ENCODE data around the gene NDUFV1. TPM values are rescaled to one million over a fixed set of nuclear protein-coding genes. Genes with fewer than 3 reads are reported as not detected.
"Not testable (repeated sequence)": the region's sequence is repeated elsewhere in the genome, so short reads cannot be mapped to it uniquely, and the experiment has no call there.

NDUFV1 gene
- total RNA-seq, 1 donor from 2014 or later = 182 TPM

DNA sequence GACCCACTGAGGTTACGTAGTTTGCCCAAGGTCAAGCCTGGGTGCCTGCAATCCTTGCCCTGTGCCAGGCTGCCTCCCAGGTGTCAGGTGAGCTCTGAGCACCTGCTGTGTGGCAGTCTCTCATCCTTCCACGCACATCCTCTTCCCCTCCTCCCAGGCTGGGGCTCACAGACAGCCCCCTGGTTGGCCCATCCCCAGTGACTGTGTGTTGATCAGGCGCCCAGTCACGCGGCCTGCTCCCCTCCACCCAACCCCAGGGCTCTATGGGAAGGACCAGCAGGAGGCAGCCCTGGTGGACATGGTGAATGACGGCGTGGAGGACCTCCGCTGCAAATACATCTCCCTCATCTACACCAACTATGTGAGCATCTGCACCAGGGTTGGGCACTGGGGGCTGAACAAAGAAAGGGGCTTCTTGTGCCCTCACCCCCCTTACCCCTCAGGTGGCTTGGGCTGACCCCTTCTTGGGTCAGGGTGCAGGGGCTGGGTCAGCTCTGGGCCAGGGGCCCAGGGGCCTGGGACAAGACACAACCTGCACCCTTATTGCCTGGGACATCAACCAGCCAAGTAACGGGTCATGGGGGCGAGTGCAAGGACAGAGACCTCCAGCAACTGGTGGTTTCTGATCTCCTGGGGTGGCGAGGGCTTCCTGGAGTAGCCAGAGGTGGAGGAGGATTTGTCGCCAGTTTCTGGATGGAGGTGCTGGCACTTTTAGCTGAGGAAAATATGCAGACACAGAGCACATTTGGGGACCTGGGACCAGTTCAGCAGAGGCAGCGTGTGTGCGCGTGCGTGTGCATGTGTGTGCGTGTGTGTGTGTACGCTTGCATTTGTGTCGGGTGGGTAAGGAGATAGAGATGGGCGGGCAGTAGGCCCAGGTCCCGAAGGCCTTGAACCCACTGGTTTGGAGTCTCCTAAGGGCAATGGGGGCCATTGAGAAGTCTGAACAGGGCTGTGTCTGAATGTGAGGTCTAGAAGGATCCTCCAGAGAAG, 21.6 kb upstream of the NDUFV1 start:
- no peak for DNase-seq (ENCODE audit: low spot score in 2 of 2)
- FAIRE-seq = no peak

DNA sequence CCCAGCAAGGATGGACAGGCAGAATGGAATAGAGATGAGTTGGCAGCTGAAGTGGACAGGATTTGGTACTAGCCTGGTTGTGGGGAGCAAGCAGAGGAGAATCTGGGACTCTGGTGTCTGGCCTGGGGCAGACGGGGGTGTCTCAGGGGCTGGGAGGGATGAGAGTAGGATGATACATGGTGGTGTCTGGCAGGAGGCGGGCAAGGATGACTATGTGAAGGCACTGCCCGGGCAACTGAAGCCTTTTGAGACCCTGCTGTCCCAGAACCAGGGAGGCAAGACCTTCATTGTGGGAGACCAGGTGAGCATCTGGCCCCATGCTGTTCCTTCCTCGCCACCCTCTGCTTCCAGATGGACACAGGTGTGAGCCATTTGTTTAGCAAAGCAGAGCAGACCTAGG, 20.8 kb upstream of the NDUFV1 start:
- FAIRE-seq (no peak), DNase-seq (ENCODE audit: low spot score in 2 of 2) (no peak)

DNA sequence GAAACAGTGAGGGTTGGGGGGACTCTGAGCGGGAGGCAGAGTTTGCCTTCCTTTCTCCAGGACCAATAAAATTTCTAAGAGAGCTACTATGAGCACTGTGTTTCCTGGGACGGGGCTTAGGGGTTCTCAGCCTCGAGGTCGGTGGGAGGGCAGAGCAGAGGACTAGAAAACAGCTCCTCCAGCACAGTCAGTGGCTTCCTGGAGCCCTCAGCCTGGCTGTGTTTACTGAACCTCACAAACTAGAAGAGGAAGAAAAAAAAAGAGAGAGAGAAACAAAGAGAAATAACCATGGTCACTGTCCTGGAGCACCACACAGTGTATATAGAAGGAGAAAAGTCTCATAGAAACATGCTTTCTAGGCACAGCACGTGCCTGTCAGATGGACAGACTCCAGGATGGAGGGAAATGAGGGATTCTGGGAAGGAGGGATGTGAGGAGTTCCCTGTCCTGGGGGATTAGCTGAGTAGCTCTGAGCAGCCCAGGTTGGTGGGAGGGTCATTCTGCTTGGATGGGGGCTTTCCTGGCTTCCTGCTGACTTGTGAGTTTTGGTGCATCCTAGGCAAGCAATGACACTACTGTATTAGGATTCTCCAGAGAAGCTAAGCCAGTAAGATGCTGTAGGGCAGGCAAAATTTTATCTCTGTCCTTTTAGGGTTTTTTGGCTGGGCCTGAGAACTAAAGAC, 20.0 kb upstream of the NDUFV1 start:
- DNase-seq (ENCODE audit: low spot score in 2 of 2) = no peak
- FAIRE-seq = no peak

DNA sequence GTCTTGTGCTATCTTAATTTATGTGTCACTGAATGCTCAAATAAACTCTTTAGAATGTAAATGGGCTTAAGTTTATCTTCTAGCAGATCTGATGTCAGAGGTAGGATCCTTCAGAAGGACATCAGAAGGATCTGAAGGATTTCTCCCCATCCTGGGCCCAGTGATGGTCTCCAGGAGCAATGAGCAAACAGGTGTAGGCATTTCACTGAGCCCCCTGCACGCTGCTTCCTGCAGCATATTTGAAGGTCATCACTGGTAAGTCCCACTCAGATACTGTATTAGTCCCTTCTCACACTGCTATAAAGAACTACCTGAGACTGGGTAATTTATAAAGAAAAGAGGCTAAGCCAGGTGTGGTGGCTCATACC, 18.6 kb upstream of the NDUFV1 start:
- FAIRE-seq = no peak
- DNase-seq (ENCODE audit: low spot score in 2 of 2) = no peak

DNA sequence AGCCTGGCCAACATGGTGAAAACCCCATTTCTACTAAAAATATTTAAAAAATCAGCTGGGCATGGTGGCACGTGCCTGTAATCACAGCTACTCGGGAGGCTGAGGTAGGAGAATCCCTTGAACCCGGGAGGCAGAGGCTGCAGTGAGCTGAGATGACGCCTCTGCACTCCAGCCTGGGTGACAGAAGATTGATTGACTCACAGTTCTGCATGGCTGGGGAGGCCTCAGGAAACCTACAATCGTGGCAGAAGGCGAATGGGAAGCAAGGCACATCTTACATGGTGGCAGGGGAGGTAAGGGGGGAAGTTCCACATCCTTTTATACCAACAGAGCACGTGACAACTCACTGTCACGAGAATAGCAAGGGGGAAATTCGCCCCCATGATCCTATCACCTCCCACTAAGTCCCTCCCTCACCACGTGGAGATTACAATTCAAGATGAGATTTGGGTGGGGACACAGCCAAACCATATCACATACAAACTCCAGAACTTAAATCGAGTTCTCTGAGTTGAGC, 17.8 kb upstream of the NDUFV1 start:
- not testable (repeated sequence) for FAIRE-seq; DNase-seq (ENCODE audit: low spot score in 2 of 2)

DNA sequence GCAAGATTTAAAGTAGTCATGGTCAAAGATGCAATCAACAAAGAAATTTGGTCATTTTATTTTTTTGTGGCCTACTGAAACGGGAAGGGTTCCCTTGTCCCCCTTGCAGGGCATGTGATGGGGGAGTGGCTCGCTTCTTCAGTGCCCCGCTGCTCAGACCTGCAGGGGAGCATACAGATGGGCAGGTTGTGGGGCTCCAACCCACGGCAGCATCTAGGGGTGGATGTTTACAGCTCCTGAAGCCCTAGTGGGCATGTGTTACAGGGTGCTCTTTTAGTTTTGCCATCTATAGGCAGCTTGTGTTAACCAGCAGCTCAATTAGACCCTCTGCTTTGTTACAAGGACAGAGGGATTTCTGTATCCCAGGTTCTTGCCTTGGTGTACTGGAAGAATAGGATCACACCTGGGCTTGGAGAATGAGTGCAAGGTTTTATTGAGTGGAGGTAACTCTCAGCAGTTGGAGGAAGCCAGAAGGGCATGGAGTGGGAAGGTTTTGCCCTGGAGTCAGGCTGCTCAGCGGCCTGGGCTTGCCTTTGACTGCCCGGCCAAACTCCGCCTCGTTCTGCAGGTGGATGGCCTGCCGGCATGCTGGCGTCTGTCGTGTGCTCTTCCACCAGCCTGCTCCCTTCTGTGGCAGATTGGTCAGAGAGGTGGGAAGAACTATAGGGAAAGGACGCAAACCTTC, 13.7 kb upstream of the NDUFV1 start:
- FAIRE-seq = no peak
- DNase-seq (ENCODE audit: low spot score in 2 of 2) = no peak

DNA sequence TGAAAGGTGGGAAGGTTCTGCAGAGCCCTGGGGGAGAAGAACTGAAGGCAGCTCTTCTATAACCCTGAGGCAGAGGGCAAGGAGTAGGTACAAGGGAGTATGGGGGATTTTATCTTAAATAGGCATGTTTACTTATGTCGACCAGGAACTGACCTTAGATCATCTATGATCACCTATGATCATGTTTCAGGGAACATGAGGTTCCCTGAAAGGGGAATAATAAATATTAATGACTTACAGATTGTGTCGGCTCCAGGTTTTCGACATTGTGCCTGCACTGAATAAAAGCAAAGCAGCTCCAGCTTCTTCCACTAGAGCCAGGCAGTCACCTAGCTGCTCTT, 13.2 kb upstream of the NDUFV1 start:
- FAIRE-seq = no peak
- no peak for DNase-seq (ENCODE audit: low spot score in 2 of 2)

DNA sequence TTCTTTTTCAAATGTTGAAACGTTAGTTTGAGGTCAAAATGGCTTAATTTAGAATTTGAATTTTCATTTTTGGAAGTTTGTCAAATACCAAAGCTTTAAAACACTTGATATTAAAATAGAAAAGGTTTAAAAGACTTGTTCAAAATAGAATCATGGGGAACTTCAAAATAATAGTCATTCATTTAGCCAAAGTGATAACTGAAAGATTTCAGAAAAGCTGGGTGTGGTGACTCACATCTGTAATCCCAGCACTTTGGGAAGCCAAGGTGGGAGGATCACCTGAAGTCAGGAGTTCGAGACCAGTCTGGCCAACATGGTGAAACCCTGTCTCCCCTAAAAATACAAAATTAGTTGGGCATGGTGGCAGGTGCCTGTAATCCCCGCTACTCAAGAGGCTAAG, 12.3 kb upstream of the NDUFV1 start:
- no peak for FAIRE-seq
- DNase-seq (ENCODE audit: low spot score in 2 of 2) = no peak

DNA sequence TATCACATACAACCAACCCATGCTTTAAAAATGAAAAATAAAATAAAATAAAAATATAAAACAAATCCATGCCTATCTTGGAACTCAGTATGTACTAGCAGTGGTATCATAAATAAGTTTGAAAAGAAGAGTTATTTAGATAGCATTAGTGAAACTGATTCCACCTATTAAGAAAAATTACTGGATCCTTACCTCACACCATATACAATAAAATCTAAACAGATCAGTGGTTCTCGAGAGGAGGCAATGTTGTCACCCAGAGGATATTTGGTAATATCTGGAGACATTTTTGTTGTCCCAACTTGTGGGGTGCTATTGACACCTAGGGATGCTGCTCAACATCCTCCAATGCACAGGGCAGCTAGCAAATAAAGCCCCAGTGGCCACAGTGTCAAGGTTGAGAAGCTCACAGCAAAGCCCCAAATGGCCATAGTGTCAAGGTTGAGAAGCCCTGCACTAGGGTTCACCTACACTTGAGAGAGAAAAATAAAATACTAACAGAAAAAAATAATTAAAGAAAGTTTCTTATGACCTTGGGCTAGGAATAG, 9.9 kb upstream of the NDUFV1 start:
- DNase-seq (ENCODE audit: low spot score in 2 of 2) (no peak), FAIRE-seq (no peak)

DNA sequence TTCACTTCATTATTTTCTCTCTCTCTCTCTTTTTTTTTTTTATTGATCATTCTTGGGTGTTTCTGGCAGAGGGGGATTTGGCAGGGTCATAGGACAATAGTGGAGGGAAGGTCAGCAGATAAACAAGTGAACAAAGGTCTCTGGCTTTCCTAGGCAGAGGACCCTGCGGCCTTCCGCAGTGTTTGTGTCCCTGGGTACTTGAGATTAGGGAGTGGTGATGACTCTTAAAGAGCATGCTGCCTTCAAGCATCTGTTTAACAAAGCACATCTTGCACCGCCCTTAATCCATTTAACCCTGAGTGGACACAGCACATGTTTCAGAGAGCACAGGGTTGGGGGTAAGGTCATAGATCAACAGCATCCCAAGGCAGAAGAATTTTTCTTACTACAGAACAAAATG, 9.3 kb upstream of the NDUFV1 start:
- not testable (repeated sequence) for DNase-seq (ENCODE audit: low spot score in 2 of 2); FAIRE-seq

DNA sequence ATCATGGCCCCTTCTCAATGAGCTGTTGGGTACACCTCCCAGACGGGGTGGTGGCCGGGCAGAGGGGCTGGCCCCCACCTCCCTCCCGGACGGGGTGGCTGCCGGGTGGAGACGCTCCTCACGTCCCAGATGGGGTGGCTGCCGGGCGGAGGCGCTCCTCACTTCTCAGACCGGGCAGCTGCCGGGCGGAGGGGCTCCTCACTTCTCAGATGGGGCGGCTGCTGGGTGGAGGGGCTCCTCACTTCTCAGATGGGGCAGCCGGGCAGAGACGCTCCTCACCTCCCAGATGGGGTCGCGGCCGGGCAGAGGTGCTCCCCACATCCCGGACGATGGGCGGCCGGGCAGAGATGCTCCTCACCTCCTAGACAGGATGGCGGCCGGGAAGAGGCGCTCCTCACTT, 8.8 kb upstream of the NDUFV1 start:
- FAIRE-seq; DNase-seq (ENCODE audit: low spot score in 2 of 2): not testable (repeated sequence)

DNA sequence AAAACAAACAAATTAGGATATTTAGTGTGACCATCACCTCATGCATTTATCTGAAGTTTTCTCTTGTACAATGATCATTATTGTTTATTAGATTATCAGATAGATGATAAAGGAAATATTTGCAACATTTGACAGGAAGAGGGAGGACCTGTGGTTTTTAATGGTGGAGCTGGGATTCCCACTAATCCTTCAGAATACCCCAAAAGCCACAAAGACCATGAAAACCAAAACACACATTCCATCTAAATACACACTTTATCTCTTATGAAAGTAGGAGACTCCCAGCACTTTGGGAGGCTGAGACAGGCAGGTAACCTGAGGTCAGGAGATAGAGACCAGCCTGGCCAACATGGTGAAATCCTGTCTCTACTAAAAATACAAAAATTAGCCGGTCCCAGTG, 7.6 kb upstream of the NDUFV1 start:
- no peak for DNase-seq (ENCODE audit: low spot score in 2 of 2)

DNA sequence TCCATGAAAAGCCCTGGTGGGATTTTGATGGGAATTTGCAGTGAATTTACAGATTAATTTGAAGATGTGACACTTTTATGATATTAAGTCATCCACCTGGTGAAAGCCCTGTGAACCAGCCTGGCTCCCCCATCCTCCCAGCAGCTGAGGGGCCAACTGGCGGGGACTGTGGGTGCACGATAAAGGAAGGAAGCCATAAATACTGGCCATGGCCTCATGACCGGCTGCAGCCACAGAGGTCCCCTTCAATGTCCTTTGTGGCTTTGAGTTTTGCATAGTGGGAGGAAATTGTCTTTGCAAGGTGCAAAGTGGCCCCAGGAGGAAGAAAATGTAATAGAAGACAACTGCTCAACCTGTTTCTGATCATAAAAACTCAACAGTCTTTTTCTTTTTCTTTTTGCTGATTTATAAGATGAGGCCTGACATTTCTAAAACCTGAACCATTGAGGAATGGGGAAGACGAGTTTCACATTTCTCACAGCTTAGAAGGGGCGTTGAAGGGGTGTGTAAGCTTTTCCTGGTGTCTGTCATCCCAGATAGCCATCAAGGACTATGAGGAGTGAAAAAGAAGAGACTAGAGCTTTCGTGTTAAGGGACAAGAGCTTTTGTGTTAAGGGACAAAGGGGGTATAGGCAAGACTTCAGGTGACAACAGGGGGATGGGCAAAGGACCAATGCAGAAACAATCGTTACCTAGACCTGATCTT, 6.3 kb upstream of the NDUFV1 start:
- FAIRE-seq (no peak), DNase-seq (ENCODE audit: low spot score in 2 of 2) (no peak)

More for the DNA sequence above, 7.6 kb upstream of the NDUFV1 start:
- FAIRE-seq = no peak

DNA sequence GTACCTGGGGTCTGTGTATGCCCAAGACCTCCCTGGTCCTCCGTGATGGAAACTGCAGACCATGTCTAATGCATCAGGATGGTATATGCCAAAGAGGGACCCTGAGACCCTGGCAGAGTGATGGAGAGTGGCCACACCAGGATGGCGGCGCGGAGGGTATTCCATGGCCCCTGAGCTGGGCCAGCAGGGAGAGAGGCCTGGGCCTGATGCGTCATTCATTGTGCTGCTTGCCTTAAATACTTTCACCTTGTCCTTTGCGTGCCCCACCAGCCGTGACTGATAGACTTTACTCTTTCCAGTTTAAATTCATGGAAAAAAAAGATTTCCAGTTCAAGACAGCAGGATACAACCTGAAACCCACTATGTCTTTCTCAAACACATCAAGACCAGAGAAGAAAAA, 5.6 kb upstream of the NDUFV1 start:
- FAIRE-seq (no peak), DNase-seq (ENCODE audit: low spot score in 2 of 2) (no peak)

DNA sequence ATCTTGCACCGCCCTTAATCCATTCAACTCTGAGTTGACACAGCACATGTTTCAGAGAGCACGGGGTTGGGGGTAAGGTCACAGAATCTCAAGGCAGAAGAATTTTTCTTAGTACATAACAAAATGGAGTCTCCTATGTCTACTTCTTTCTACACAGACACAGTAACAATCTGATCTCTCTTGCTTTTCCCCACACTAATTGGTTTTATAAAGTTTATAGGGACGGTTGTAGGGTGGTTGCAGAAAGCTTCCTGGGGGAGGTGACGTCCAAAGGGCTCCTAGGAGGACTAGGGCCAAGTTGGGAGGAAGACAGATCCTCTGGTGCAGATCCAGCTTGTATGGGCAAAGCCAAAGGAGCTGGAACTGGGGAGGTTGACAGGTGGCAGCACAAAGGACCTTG, 2.6 kb upstream of the NDUFV1 start:
- FAIRE-seq; DNase-seq (ENCODE audit: low spot score in 2 of 2): not testable (repeated sequence)

DNA sequence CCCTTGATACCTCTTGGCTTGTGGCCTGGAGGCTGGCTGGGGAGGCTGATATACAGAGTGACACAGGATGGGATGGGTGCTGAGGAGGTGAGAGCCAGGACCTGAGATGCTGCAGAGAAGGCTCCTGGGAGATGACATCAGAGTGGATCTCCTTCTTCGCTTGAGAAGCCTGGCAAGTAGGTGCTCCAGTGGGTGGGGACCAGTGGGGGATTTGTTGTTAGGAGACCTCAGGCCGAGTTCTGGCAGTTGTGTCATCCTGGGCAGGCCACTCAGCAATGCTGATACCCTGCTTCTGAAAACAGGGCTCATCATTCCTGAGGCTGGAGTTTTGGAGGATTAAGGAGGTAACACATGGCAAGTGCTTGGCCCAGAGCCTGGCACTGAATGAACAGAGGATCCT, 1.9 kb upstream of the NDUFV1 start:
- FAIRE-seq = no peak

DNA sequence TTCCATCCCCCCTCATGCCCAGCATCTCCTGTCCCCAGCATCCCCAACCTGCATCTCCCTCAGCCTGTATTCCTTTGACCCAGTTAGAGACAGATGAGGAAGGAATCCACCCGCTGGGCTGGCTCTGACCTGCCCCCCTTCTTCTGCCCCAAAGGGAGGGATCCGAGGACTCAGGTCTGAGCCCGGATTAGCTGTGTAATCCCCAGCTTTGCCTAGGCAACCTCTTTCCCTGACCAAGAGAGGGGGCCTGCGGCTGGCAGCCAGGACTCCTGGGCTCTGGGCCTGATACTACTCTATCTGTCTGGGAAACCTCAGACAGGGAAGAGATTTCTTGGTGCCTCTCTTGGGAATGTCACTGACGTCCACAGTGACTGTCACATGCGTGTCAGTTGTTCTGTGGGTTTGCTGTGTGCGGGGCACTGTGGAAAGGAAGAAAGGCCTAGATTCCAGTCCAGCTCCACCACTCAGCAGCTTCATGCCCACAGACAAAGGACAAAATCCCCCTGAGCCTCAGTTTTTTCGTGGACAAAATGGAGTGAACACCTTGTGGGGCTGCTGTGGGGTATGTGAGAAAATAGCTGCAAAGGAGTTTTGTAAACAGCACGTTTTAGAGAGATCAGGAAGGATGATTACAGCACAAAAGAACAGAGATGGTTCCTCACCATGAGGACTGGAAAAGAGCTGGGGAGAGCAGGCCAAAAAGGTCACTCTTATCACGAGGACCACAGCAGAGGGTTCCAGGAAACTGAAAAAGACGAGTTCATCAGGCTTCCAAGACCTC, 1.3 kb upstream of the NDUFV1 start:
- DNase-seq (ENCODE audit: low spot score in 2 of 2) (no peak), FAIRE-seq (no peak)

More for the DNA sequence above, 1.9 kb upstream of the NDUFV1 start:
- no peak for DNase-seq (ENCODE audit: low spot score in 2 of 2)

DNA sequence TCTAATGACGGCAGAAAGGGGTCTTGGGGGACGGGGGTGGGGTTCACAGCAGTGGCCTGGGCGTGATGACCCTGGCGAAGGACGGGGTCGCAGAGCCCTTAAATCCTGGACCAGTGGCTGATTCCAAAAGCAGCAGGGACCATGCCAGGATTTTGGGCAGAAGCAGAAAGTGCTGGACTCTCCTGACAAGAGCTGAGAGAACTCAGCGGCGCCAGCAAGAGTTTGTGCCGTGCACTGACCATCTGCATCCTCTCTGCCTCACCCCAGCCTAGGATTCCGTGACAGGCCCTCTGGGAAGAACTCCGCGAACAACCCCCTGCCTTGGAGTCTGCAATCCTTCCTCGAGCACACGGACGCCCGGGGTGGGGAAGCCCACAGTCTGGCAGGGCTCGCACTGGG, 644 bp upstream of the NDUFV1 start:
- DNase-seq (ENCODE audit: low spot score in 2 of 2) (no peak), FAIRE-seq (no peak)

DNA sequence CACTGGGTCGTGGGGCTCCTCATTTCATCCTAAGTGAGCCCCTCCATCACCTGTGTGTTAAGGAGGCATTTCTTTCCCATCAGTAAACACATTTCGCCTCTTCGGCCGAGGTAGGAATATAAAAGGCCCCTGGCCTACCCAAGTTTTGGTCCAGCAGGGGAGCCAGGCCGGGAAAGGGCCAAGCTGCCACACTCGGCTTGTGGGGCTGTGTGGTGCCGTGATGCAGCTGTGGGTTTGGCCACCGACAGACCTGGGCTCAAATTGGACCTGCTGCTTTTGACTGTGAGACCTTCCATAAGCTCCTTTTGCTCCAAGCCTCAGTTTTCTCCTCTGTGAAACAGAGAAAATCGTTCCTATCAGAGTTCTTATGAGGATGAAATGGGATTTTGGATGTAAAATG, 771 bp downstream of the NDUFV1 start:
- FAIRE-seq (no peak), DNase-seq (ENCODE audit: low spot score in 2 of 2) (no peak)

All from frontal cortex (tissue), 4 donors.